TTC549 (cell line): Measurements from ENCODE around the gene ZNF714.
"Not testable (repeated sequence)": the region's sequence is repeated elsewhere in the genome, so short reads cannot be mapped to it uniquely, and the experiment has no call there.

ENCODE experiments used
- FAIRE-seq: peaks from 2 replicates; lab custom pipeline; 2012; peaks lifted over from hg19 to GRCh38; lab: Jason Lieb, UNC

The ZNF714 gene

GRCh38 chr19:21130097-21130775, 48.2 kb downstream of the ZNF714 start:
- FAIRE-seq, result no peak

- FAIRE-seq, result no peak
Measured at GRCh38 chr19:21133633-21134032, 51.6 kb downstream of the ZNF714 start.

GRCh38 chr19:21134934-21135366, 52.9 kb downstream of the ZNF714 start:
- FAIRE-seq, result no peak

DNA sequence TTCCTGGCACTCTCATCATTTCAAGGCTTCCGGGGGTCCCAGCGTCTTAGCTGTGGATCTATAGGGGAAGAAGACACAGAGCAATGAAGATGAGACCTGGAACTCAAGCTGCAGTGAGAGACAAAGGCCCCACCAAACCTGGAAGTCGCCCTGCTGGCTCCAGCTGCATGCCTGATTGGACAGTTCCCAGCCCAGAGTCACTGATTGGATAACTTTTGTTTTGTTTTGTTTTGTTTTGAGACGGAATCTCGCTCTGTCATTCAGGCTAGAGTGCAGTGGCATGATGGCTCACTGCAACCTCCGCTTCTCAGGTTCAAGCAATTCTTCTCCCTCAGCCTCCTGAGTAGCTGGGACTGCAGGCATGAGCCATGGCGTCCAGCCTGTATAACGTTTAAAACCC, 53.4 kb downstream of the ZNF714 start:
- FAIRE-seq, result no peak

GRCh38 chr19:21138130-21138529, 56.1 kb downstream of the ZNF714 start:
- FAIRE-seq, result no peak

DNA sequence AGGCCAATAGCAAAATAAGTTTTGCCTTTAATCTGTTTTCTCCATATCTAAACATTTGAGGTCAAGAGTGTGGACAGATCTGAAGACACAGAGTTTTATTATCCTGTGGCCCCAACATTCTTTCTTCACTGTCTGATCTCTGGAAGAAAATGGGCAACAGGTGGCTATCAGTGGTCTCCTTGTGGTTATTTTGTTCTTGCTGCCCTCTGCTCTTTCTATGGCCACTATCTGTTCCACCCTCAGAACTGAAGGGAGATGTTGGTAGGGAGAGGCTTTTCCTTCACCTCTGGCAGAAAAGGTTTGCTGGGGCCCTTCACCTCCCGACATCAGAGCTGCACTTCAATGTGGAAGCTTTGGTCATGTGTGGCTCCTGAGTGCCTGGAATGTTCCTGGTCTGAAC, 59.0 kb downstream of the ZNF714 start:
- FAIRE-seq, result not testable (repeated sequence)

GRCh38 chr19:21141787-21142464, 59.9 kb downstream of the ZNF714 start, which contains the start of gene ZNF431:
ZNF431 (plus strand) TSS chr19:21142040; CDS start chr19:21142184, 144 bp downstream.
- FAIRE-seq, result peak; percentile 86

- FAIRE-seq, result no peak
Measured at GRCh38 chr19:21143428-21143827, 61.4 kb downstream of the ZNF714 start.

DNA sequence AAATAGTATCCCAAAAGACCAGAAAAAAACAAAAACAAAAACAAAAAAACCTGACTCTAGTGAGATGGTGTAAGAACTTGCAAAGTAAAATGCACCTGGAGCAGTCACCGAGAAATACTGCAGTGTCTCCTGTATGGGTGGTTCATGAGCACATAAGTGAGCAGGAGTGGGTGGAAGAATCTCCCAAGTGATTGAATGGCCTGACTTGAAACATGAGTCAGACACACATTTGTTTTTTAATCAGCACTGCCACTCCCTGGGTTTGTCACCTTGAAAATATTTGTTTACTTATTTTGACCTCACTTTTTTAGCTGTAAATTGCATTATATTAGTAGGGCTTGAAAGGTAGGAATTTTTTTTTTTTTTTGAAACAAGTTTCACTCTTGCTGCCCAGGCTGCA, 61.9 kb downstream of the ZNF714 start:
- no peak for FAIRE-seq

- no peak for FAIRE-seq
Measured at GRCh38 chr19:21147540-21147939, 65.5 kb downstream of the ZNF714 start.

DNA sequence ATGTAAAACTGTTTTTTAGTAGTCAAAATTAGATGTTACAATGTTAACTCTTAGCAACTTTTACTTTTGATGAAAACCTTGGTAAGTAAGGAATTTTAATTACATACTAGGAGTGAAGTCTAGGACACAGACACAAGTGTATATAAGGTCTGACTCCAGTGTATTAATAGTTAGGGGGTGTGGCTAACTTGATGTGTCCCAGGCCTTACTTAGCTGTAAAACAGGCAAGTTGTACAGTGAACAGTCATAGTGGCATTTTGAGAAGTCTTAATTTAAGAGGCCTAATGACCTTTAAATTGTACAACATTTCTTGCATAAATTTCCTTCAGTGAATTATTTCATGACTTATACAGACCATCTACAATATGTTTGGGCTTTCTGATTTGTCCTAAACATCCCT, 66.7 kb downstream of the ZNF714 start:
- FAIRE-seq, result no peak

DNA sequence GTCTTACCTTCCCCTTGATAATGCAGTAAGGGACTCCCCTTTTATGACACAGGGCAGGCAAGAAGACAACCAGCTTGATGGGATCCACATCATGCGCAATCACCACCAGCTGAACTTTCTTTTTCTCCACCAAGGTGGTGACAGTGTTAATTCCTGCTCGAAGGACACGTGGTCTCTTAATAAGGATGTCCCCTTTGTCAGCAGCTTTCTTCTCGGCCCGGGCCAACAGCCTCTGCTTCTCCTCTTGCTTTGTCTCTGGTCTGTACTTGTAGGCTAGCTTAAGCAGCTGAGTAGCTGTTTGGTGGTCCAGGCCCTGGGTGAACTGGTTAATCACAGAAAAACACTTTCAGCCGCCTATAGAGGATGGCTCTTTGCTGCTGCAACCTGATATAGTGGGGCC, 67.9 kb downstream of the ZNF714 start:
- no peak for FAIRE-seq

DNA sequence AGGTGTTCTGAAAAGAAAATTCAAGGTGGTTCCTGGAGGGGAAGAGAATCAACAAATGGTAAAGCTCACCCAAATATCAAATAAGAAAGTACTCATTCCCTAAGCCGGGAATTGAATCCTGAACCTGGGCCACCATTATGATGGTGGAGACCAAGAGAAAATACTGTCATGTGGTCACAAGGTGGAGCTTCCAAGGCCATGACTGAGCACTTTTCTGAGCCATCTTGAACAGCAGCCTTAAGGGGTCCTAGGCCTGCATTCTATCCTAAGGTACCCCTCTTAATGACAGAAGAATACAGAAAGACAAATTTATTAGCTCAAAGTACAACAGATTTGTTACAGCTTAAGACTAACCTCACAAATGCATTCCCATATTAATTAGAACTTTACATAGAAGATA, 69.5 kb downstream of the ZNF714 start:
- no peak for FAIRE-seq

DNA sequence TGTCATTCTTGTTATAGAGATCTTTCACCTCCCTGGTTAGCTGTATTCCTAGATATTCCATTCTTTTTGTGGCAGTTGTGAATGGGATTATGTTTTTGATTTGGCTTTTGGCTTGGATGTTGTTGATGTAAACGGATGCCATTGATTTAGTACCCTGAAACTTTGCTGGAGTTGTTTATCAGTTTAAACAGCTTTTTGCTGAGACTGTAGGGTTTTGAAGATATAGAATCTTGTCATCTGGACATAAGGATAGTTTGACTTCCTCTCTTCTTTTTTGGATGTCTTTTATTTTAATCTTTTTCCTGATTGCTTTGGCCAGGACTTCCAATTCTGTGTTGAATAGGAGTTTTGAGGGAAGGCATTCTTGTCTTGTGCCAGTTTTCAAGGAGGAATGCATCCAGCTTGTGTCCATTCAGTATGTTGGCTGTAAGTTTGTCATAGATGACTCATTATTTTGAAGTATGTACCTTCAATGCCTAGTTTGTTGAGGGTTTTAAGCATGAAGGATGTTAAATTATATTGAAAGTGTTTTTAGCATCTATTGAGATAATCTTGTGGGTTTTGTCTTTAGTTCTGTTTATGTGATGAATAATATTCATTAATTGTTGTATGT, 76.6 kb downstream of the ZNF714 start:
- no peak for FAIRE-seq

DNA sequence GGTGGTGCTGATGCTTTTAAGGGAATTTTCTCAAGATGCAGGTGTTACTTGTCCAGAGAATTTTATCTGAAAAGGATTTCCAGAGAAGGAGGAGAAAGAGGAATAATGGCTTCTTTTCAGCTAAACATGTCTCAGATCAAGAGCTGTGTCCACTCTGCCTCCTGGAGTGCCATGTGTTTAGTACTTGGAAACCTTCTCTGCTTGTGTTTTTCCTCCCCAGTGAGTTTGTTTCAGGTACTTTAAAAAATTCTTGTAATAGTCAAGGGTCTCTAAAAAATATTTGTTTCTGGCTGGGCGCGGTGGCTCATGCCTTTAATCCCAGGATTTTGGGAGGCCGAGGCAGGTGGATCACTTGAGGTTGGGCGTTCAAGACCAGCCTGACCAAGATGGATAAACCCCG, 82.5 kb downstream of the ZNF714 start:
- FAIRE-seq, result no peak

DNA sequence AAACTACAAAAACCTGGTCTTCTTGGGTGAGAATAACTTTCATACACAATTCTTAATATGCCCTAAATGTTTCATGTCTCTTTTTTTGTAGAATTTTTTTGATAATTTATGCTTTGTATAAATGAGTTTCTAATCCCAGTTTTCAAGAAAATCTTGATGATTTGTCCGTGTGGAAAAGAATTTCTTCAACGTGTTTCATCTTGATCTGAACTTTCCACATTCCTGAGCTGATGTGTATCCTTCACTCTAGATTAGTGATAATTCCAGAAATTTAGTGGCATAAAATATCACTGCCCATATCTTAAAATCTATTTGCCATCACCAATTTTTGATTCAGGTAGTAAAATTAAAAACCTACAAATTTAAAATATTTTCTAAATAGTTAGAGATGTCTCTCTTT, 84.4 kb downstream of the ZNF714 start:
- FAIRE-seq, result no peak
